Endothelial cell of umbilical vein (primary cell): Measurements from ENCODE around the gene GREB1.

Experiments used
- CTCF ChIP-seq, 2 donors: IDR thresholded peaks; 1 replicate in 1 of 2; 2 replicates in 1 of 2; pipeline ENCODE4 v1.5.1; 2011; ENCODE audit warnings: low read length in 2 of 2, mild to moderate bottlenecking in 2 of 2, moderate library complexity in 2 of 2, control low read depth in 1 of 2, inconsistent platforms in 1 of 2, low read depth in 1 of 2; ENCODE audit not compliant: insufficient read depth in 1 of 2; ENCODE audit errors: extremely low read depth in 1 of 2
- MYC ChIP-seq: IDR thresholded peaks from one replicate; pipeline ENCODE4 v1.6.1; 2011; ENCODE audit warnings: mild to moderate bottlenecking, low read depth, low read length
- POLR2A ChIP-seq: IDR thresholded peaks from 2 replicates; pipeline ENCODE4 v1.6.1; 2012; ENCODE audit warnings: low read depth, mild to moderate bottlenecking, control low read depth, low read length
- POLR2AphosphoS5 ChIP-seq: IDR thresholded peaks from 2 replicates; pipeline ENCODE4 v1.6.1; 2012; ENCODE audit warnings: low read depth, mild to moderate bottlenecking, control low read depth, low read length, moderate library complexity; ENCODE audit not compliant: insufficient read depth

- TF ChIP-seq CTCF (IDR thresholded peaks at IDR 0.05; ENCODE audit: extremely low read depth in 1 of 2, insufficient read depth in 1 of 2, low read depth in 1 of 2, low read length in 2 of 2) (no peak), POLR2AphosphoS5 (no peak), MYC (no peak), POLR2A (no peak)
Observed at GRCh38 chr2:11663427-11663826, 129.6 kb downstream of the GREB1 start.
